Left renal cortex interstitium (tissue), 4 donors: Measurements from ENCODE around the gene SPAG4. TPM values are rescaled to one million over a fixed set of nuclear protein-coding genes. Genes with fewer than 3 reads are reported as not detected.

Experiments used
- DNase-seq, 4 donors: peaks; one replicate each; pipeline ENCODE4 v3.0.0-alpha.2; 2013; ENCODE audit warnings: low read depth in 4 of 4, low spot score in 2 of 4, missing footprints in 1 of 4
- polyA plus RNA-seq, 4 donors: library from polyadenylated mRNA; unstranded; fragments of 120-200 nt; gene quantifications; one replicate each; pipeline ENCODE4 v1.2.1, GENCODE V29; 2013; ENCODE audit not compliant: insufficient read length in 4 of 4

SPAG4 gene
- 1 to 10 TPM; 3.1 to 5.3 (median 4.0) TPM for polyA plus RNA-seq

GRCh38 chr20:35615667-35616464, at the start of gene SPAG4:
SPAG4 (plus strand) TSS chr20:35615829; CDS start chr20:35616004, 175 bp downstream.
- DNase-seq: peak; percentile 75 to 92 (median 90)

- no peak for DNase-seq
Measured at GRCh38 chr20:35568645-35569044, 47.0 kb upstream of the SPAG4 start.

GRCh38 chr20:35571555-35571954, 44.1 kb upstream of the SPAG4 start:
- DNase-seq: no peak

GRCh38 chr20:35572838-35573237, 42.8 kb upstream of the SPAG4 start:
- DNase-seq: no peak

GRCh38 chr20:35575958-35576357, 39.7 kb upstream of the SPAG4 start:
- DNase-seq: no peak

GRCh38 chr20:35576816-35577215, 38.8 kb upstream of the SPAG4 start:
- DNase-seq: no peak

- no peak for DNase-seq
Measured at GRCh38 chr20:35578469-35578868, 37.2 kb upstream of the SPAG4 start.

GRCh38 chr20:35579196-35579595, 36.4 kb upstream of the SPAG4 start:
- DNase-seq: no peak

- no peak for DNase-seq
Measured at GRCh38 chr20:35582131-35582530, 33.5 kb upstream of the SPAG4 start.

GRCh38 chr20:35582741-35583404, 32.8 kb upstream of the SPAG4 start:
- DNase-seq: no peak

GRCh38 chr20:35583636-35584560, 31.7 kb upstream of the SPAG4 start:
- DNase-seq: no peak

GRCh38 chr20:35586751-35587425, 28.7 kb upstream of the SPAG4 start:
- no peak for DNase-seq

GRCh38 chr20:35587436-35587835, 28.2 kb upstream of the SPAG4 start:
- no peak for DNase-seq

- DNase-seq: no peak
Measured at GRCh38 chr20:35588397-35588796, 27.2 kb upstream of the SPAG4 start.

- no peak for DNase-seq
Measured at GRCh38 chr20:35592339-35592974, 23.2 kb upstream of the SPAG4 start.

GRCh38 chr20:35595456-35595855, 20.2 kb upstream of the SPAG4 start:
- DNase-seq: no peak

- no peak for DNase-seq
Measured at GRCh38 chr20:35595901-35596300, 19.7 kb upstream of the SPAG4 start.

- DNase-seq: no peak
Measured at GRCh38 chr20:35597186-35597585, 18.4 kb upstream of the SPAG4 start.

- DNase-seq: no peak
Measured at GRCh38 chr20:35598476-35598875, 17.2 kb upstream of the SPAG4 start.
